ENCODE data around the gene SYNDIG1. TPM values are rescaled to one million over a fixed set of nuclear protein-coding genes. Genes with fewer than 3 reads are reported as not detected.

The SYNDIG1 gene
- total RNA-seq, 1 experiment from 2014 or later = 17.9 TPM

GRCh38 chr20:24588047-24588635 lies 118.7 kb downstream of the SYNDIG1 start:
- H3K4me3 ChIP-seq (ENCODE audit: low read depth, low read length, poor library complexity, severe bottlenecking) = no peak overlapping the region
- no peak overlapping the region for H3K27ac ChIP-seq (ENCODE audit: low read depth, low read length, poor library complexity, severe bottlenecking)
- H3K4me1 ChIP-seq (ENCODE audit: insufficient read depth, low read length, poor library complexity, severe bottlenecking) = peaks cover 3% of the 10 kb centered on the region
- DNase-seq (ENCODE audit: low spot score) = no peak
- no peaks in the 10 kb centered on the region for H3K27me3 ChIP-seq (replicated peaks; ENCODE audit: insufficient read depth, low read depth, low read length, poor library complexity)
- intact Hi-C loops (cut with micrococcal nuclease; ENCODE audit: unreplicated experiment) = no loop called here
- CTCF ChIA-PET = no interaction called here
- TF ChIP-seq CTCF (conservative IDR thresholded peaks at IDR 0.05; ENCODE audit: low read depth, low read length) = no peak
- no peak for TF ChIP-seq EZH2 (IDR thresholded peaks at IDR 0.05; ENCODE audit: borderline replicate concordance, low read depth, low read length, poor library complexity, severe bottlenecking)
- H3K9me3 ChIP-seq (ENCODE audit: low read depth, low read length, poor library complexity, severe bottlenecking) = no peaks in the 10 kb centered on the region
- POLR2A ChIA-PET (ENCODE audit: low non-redundant PET) = no interaction called here
- BruUV-seq (replicated peaks) = no TSS peak
- no peaks in the 10 kb centered on the region for H3K36me3 ChIP-seq (ENCODE audit: insufficient read depth, low read length, poor library complexity, severe bottlenecking)

- no peaks in the 10 kb centered on the region for H3K27me3 ChIP-seq (replicated peaks; ENCODE audit: insufficient read depth, low read depth, low read length, poor library complexity)
- no peaks in the 10 kb centered on the region for H3K36me3 ChIP-seq (ENCODE audit: insufficient read depth, low read length, poor library complexity, severe bottlenecking)
- no peak overlapping the region for H3K27ac ChIP-seq (ENCODE audit: low read depth, low read length, poor library complexity, severe bottlenecking)
- no peak for TF ChIP-seq EZH2 (IDR thresholded peaks at IDR 0.05; ENCODE audit: borderline replicate concordance, low read depth, low read length, poor library complexity, severe bottlenecking)
- no peak for TF ChIP-seq CTCF (conservative IDR thresholded peaks at IDR 0.05; ENCODE audit: low read depth, low read length)
- H3K4me1 ChIP-seq (ENCODE audit: insufficient read depth, low read length, poor library complexity, severe bottlenecking) = peaks cover 3% of the 10 kb centered on the region
- ChIA-PET CTCF (no interaction called here), POLR2A (ENCODE audit: low non-redundant PET) (no interaction called here)
- peaks cover 2% of the 10 kb centered on the region for H3K9me3 ChIP-seq (ENCODE audit: low read depth, low read length, poor library complexity, severe bottlenecking)
- H3K4me3 ChIP-seq (ENCODE audit: low read depth, low read length, poor library complexity, severe bottlenecking) = no peak overlapping the region
- no TSS peak for BruUV-seq (replicated peaks)
- DNase-seq (ENCODE audit: low spot score) = no peak
- intact Hi-C loops (cut with micrococcal nuclease; ENCODE audit: unreplicated experiment) = no loop called here
Observed at GRCh38 chr20:24588725-24589340, 119.4 kb downstream of the SYNDIG1 start.

- BruUV-seq (replicated peaks) = no TSS peak
- H3K27me3 ChIP-seq (replicated peaks; ENCODE audit: insufficient read depth, low read depth, low read length, poor library complexity) = no peaks in the 10 kb centered on the region
- TF ChIP-seq EZH2 (IDR thresholded peaks at IDR 0.05; ENCODE audit: borderline replicate concordance, low read depth, low read length, poor library complexity, severe bottlenecking) (no peak), CTCF (conservative IDR thresholded peaks at IDR 0.05; ENCODE audit: low read depth, low read length) (no peak)
- no peak overlapping the region for H3K4me3 ChIP-seq (ENCODE audit: low read depth, low read length, poor library complexity, severe bottlenecking)
- CTCF ChIA-PET = no interaction called here
- no peaks in the 10 kb centered on the region for H3K36me3 ChIP-seq (ENCODE audit: insufficient read depth, low read length, poor library complexity, severe bottlenecking)
- POLR2A ChIA-PET (ENCODE audit: low non-redundant PET) = no interaction called here
- no peak for DNase-seq (ENCODE audit: low spot score)
- intact Hi-C loops (cut with micrococcal nuclease; ENCODE audit: unreplicated experiment) = no loop called here
- H3K27ac ChIP-seq (ENCODE audit: low read depth, low read length, poor library complexity, severe bottlenecking) = no peak overlapping the region
- peaks cover 3% of the 10 kb centered on the region for H3K4me1 ChIP-seq (ENCODE audit: insufficient read depth, low read length, poor library complexity, severe bottlenecking)
- peaks cover 3% of the 10 kb centered on the region for H3K9me3 ChIP-seq (ENCODE audit: low read depth, low read length, poor library complexity, severe bottlenecking)
Observed at GRCh38 chr20:24589381-24589780, 120.0 kb downstream of the SYNDIG1 start.

Measured in A673 (cell line).